ENCODE measurements around the gene CALCR. TPM values are rescaled to one million over a fixed set of nuclear protein-coding genes. Genes with fewer than 3 reads are reported as not detected.

Gene CALCR
- polyA plus RNA-seq, 3 donors: not detected

GRCh38 chr7:93476491-93477344 is 97.8 kb downstream of the CALCR start:
- Histone ChIP-seq H3K4me1 (ENCODE audit: control insufficient read depth in 1 of 2, insufficient read depth in 2 of 2, low read length in 2 of 2) (no peaks in the 10 kb centered on the region), H3K4me3 (replicated peaks in 1 of 3; ENCODE audit: low read depth in 2 of 3, low read length in 3 of 3) (no peak overlapping the region)
- intact Hi-C loops (cut with micrococcal nuclease): no loop called here

GRCh38 chr7:93475811-93476210 is 98.7 kb downstream of the CALCR start:
- Mint-ChIP-seq H3K4me3 (no peak overlapping the region), H3K36me3 (no peaks in the 10 kb centered on the region), H3K27ac (no peak overlapping the region), H3K27me3 (ENCODE audit: low read depth in 3 of 3) (no peaks in the 10 kb centered on the region), H3K4me1 (no peaks in the 10 kb centered on the region), H3K9me3 (no peaks in the 10 kb centered on the region)
- no peaks in the 10 kb centered on the region for H3K27me3 ChIP-seq (ENCODE audit: control insufficient read depth in 2 of 2, insufficient read depth in 2 of 2, low read length in 2 of 2)
- no peak overlapping the region for H3K9ac ChIP-seq (ENCODE audit: insufficient read depth, low read length, poor library complexity, severe bottlenecking)
- no peak overlapping the region for H3K27ac ChIP-seq (ENCODE audit: low read depth in 1 of 2, low read length in 2 of 2)
- H4K20me1 ChIP-seq (ENCODE audit: insufficient read depth, low read length): no peaks in the 10 kb centered on the region
- H3K79me2 ChIP-seq (ENCODE audit: insufficient read depth, low read length): no peaks in the 10 kb centered on the region
- no peaks in the 10 kb centered on the region for H3K9me3 ChIP-seq (replicated peaks in 1 of 2; ENCODE audit: control insufficient read depth in 1 of 2, insufficient read depth in 1 of 2, low read length in 2 of 2)
- H2AFZ ChIP-seq (ENCODE audit: insufficient read depth, low read depth, low read length, poor library complexity, severe bottlenecking): no peak overlapping the region
- H3K4me2 ChIP-seq (replicated peaks; ENCODE audit: extremely low read depth, low read length, poor library complexity, severe bottlenecking): no peak overlapping the region
- H3K4me1 ChIP-seq (ENCODE audit: control insufficient read depth in 1 of 2, insufficient read depth in 2 of 2, low read length in 2 of 2): no peaks in the 10 kb centered on the region
- H3K36me3 ChIP-seq (replicated peaks in 1 of 2; ENCODE audit: control insufficient read depth in 1 of 2, insufficient read depth in 2 of 2, low read length in 2 of 2): no peaks in the 10 kb centered on the region
- DNase-seq: no peak
- intact Hi-C loops (cut with micrococcal nuclease): no loop called here
- no peak overlapping the region for H3K4me3 ChIP-seq (replicated peaks in 1 of 3; ENCODE audit: low read depth in 2 of 3, low read length in 3 of 3)
- no peak for TF ChIP-seq CTCF (IDR thresholded peaks at IDR 0.05)
- WGBS (ENCODE audit: insufficient coverage): 86% methylated on average over 2 of the region's 4 CpGs

More at GRCh38 chr7:93476491-93477344, 97.8 kb downstream of the CALCR start:
- no peak for TF ChIP-seq CTCF (IDR thresholded peaks at IDR 0.05)
- Mint-ChIP-seq H3K9me3 (no peaks in the 10 kb centered on the region), H3K4me3 (no peak overlapping the region), H3K36me3 (no peaks in the 10 kb centered on the region), H3K27ac (no peak overlapping the region), H3K27me3 (ENCODE audit: low read depth in 3 of 3) (peaks cover 0 to 2% (median 0%) of the 10 kb centered on the region in 3 donors), H3K4me1 (no peaks in the 10 kb centered on the region)
- H3K27me3 ChIP-seq (ENCODE audit: control insufficient read depth in 2 of 2, insufficient read depth in 2 of 2, low read length in 2 of 2): no peaks in the 10 kb centered on the region
- no peak overlapping the region for H3K4me2 ChIP-seq (replicated peaks; ENCODE audit: extremely low read depth, low read length, poor library complexity, severe bottlenecking)
- no peak overlapping the region for H3K9ac ChIP-seq (ENCODE audit: insufficient read depth, low read length, poor library complexity, severe bottlenecking)
- H3K36me3 ChIP-seq (replicated peaks in 1 of 2; ENCODE audit: control insufficient read depth in 1 of 2, insufficient read depth in 2 of 2, low read length in 2 of 2): no peaks in the 10 kb centered on the region
- no CpG with 5 or more reads among the region's 2 CpGs for WGBS (ENCODE audit: insufficient coverage)
- no peak overlapping the region for H2AFZ ChIP-seq (ENCODE audit: insufficient read depth, low read depth, low read length, poor library complexity, severe bottlenecking)
- H4K20me1 ChIP-seq (ENCODE audit: insufficient read depth, low read length): no peaks in the 10 kb centered on the region
- H3K9me3 ChIP-seq (replicated peaks in 1 of 2; ENCODE audit: control insufficient read depth in 1 of 2, insufficient read depth in 1 of 2, low read length in 2 of 2): no peaks in the 10 kb centered on the region
- no peaks in the 10 kb centered on the region for H3K79me2 ChIP-seq (ENCODE audit: insufficient read depth, low read length)
- H3K27ac ChIP-seq (ENCODE audit: low read depth in 1 of 2, low read length in 2 of 2): no peak overlapping the region
- no peak for DNase-seq

All from CD14-positive monocyte (primary cell).